OCI-LY3 (cell line): ENCODE results near the gene IWS1.

Experiments
- CTCF ChIP-seq: fragments of 200-600, 300-600 bp; sonication (generic); IDR thresholded peaks from 2 replicates; pipeline ENCODE4 v1.5.1; 2014; ENCODE audit warnings: antibody characterized with exemption, low read length, low read depth
- EZH2phosphoT487 ChIP-seq: fragments of 200-600 bp; shearing (Covaris generic); IDR thresholded peaks from 2 replicates; pipeline ENCODE4 v1.6.1; 2018; ENCODE audit warnings: antibody characterized with exemption, mixed run types, low read depth

- TF ChIP-seq CTCF: no peak
- no peak for TF ChIP-seq EZH2phosphoT487
Observed at GRCh38 chr2:127560931-127561280, 34.6 kb upstream of the IWS1 start.
